ENCODE data around the gene STK32B. TPM values are rescaled to one million over a fixed set of nuclear protein-coding genes. Genes with fewer than 3 reads are reported as not detected.

Gene STK32B
- total RNA-seq, 1 donor from 2014 or later = not detected

DNA sequence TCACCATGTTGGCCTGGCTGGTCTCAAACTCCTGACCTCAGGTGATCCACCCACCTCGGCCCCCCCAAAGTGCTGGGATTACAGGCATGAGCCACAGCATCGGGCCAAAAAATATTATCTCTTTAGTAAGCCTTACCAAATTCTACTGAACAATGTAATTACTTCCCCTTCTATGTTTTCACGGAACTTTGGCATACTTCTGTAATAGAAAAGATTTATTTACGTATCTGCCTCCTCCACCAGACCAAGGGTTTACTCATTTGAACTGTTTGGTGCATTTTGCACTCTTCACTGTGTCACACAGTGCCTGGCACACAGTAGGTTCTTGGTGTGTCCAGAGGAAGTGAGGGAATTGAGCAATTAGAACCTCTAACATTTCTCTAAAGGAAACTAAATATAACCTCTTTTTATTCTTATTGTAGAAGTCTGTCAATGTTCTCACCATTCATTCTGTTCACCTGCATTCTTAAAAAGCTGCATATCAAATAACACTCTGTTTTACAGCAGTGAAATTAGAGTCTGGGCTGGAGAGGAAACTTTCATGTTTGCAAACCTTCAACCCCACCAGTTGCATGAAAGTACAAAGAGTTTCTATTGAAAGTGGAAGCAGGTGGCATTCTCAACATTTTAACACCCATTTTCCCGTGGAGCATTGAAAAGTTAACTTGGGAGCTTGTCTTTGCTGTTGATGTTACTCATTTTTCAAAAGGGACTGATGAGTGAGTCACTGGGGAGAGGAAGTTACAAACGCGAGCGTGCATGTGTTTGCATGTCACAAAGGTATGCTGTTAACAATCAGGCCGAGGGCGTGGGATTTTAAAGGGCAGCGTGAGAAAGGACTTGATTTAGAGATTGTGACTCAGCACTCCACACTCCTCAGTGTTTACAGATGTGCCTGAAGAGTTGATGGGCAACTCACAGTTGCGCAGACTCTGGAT is 314.1 kb downstream of the STK32B start:
- intact Hi-C loops (cut with micrococcal nuclease) = no loop called here
- no peaks in the 10 kb centered on the region for H3K36me3 Mint-ChIP-seq (ENCODE audit: low read depth)
- H3K4me1 Mint-ChIP-seq = no peaks in the 10 kb centered on the region
- no peaks in the 10 kb centered on the region for H3K9me3 Mint-ChIP-seq
- no peak overlapping the region for H3K4me3 Mint-ChIP-seq
- no peaks in the 10 kb centered on the region for H3K27me3 Mint-ChIP-seq
- no peak overlapping the region for H3K27ac Mint-ChIP-seq
- no peak for DNase-seq

DNA sequence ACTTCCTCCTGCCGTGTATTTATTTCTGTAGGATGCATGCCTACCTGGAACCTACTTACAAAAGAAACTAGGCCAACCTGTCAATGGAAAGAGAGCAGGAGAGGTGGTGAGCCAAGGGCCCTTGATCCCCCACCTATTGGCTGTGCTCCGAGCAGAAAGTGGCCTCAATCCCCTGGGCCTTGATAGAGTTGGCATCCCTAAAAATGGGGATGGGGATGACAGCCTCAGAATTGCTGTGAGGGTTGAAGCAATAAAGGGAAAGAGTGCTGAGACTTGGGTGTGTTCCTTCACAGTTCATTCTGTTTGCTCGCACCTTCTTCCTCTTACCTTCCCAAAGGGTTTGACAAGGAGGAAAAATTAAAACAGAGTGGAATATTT is 314.7 kb downstream of the STK32B start:
- intact Hi-C loops (cut with micrococcal nuclease) = no loop called here
- no peaks in the 10 kb centered on the region for H3K4me1 Mint-ChIP-seq
- H3K27ac Mint-ChIP-seq = no peak overlapping the region
- no peaks in the 10 kb centered on the region for H3K9me3 Mint-ChIP-seq
- H3K27me3 Mint-ChIP-seq = no peaks in the 10 kb centered on the region
- H3K36me3 Mint-ChIP-seq (ENCODE audit: low read depth) = no peaks in the 10 kb centered on the region
- no peak for DNase-seq
- H3K4me3 Mint-ChIP-seq = no peak overlapping the region

DNA sequence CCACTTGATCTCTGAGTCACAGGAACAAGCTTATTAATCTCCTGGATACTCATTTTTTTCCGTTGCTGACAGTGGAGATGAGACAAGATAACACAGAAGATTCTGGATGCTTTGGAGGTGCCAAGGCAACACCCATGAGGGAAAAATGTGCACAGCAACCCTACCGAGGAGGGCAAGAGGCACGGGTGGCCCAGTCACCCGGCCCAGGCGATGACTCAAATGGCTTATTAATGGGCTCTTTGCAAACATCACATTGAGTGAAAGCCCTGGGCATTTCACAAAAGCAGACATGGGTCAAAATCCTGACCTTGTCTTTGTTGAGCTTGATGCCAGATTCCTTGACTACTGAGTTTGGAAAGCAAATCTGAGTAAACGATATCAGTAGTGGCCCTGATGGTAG is 315.1 kb downstream of the STK32B start:
- H3K27me3 Mint-ChIP-seq = no peaks in the 10 kb centered on the region
- H3K4me1 Mint-ChIP-seq = no peaks in the 10 kb centered on the region
- H3K36me3 Mint-ChIP-seq (ENCODE audit: low read depth) = no peaks in the 10 kb centered on the region
- DNase-seq = no peak
- intact Hi-C loops (cut with micrococcal nuclease) = no loop called here
- H3K4me3 Mint-ChIP-seq = no peak overlapping the region
- H3K9me3 Mint-ChIP-seq = no peaks in the 10 kb centered on the region
- H3K27ac Mint-ChIP-seq = no peak overlapping the region

DNA sequence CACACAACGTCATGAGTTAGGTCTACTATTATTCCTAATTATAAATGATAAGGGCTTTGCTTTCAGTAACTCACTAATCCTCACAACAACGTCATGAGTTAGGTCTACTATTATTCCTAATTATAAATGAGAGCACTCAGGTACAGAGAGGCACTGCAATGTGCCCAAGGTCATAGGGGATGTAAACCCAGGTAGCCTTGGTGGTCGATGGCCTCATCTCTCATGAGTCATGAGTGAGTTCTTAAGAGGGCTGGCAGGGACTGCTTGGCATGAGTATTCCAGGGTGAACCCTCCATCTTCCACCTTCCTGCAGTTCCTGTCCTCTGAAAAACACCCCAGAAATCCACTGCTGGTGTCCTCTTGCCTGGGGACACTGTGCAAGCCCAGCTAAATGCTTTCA is 317.1 kb downstream of the STK32B start:
- no peaks in the 10 kb centered on the region for H3K27me3 Mint-ChIP-seq
- no peaks in the 10 kb centered on the region for H3K9me3 Mint-ChIP-seq
- no peak overlapping the region for H3K27ac Mint-ChIP-seq
- H3K4me1 Mint-ChIP-seq = no peaks in the 10 kb centered on the region
- DNase-seq = no peak
- H3K4me3 Mint-ChIP-seq = no peak overlapping the region
- intact Hi-C loops (cut with micrococcal nuclease) = no loop called here
- H3K36me3 Mint-ChIP-seq (ENCODE audit: low read depth) = no peaks in the 10 kb centered on the region

DNA sequence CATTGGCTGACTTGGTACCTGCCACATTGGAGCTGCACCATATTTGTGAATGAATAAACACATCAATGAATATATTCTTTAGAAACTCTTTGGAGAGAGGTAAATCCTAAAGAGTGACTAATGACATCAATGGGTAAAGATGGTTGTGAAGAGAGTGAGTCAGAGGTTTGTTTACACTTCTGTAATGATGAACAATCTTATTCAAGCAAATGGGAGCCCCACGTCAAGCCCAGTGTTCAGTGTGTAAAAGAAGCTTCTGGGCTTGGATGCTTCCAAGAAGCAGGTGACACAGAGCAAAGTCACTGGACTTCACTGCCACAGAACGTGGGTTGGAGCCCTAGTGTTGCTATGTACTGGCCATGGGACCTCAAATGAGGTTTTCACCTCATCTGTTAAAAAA is 319.0 kb downstream of the STK32B start:
- Mint-ChIP-seq H3K27ac (no peak overlapping the region), H3K36me3 (ENCODE audit: low read depth) (no peaks in the 10 kb centered on the region), H3K4me3 (no peak overlapping the region), H3K9me3 (peaks cover 4% of the 10 kb centered on the region), H3K4me1 (no peaks in the 10 kb centered on the region), H3K27me3 (no peaks in the 10 kb centered on the region)
- no peak for DNase-seq
- intact Hi-C loops (cut with micrococcal nuclease) = no loop called here

DNA sequence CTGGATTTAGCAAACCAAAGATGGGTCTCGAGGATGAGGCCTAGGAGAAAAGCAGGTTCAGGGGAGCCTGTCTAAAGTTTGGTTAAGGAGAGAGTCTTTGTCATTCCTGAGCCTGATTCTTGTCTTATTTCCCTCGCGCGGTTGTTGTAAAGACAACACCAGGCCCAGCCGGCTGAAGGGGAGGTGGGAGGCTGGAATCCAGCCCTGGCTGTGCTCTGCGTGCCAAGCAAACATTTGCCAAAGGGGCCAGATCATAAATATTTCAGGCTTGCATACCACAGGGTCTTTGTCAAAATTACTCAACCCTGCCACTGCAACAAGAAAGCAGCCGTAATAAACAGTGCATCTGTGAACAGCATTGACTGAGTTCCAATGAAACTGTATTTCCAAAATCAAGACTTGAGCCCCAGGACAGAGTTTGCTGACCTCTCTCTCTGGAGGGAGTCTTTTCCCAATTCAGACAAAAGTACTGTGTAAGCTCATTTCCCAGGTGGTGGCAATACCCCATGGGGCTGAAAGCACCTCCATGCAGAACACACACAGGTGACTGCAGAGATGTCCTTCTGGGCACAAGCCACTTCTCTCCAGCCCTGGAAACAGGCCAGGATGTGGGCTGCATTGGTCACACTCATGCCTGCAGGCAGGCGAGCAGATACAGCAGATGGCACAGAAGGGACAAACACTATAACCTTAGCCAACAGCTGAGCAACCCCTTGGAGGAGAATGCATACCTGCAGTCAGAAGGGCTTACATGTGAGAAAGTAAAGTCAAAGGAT is 320.3 kb downstream of the STK32B start:
- Mint-ChIP-seq H3K4me3 (no peak overlapping the region), H3K9me3 (peaks cover 8% of the 10 kb centered on the region), H3K27ac (no peak overlapping the region), H3K27me3 (no peaks in the 10 kb centered on the region), H3K4me1 (no peaks in the 10 kb centered on the region), H3K36me3 (ENCODE audit: low read depth) (no peaks in the 10 kb centered on the region)
- no peak for DNase-seq
- intact Hi-C loops (cut with micrococcal nuclease) = no loop called here

DNA sequence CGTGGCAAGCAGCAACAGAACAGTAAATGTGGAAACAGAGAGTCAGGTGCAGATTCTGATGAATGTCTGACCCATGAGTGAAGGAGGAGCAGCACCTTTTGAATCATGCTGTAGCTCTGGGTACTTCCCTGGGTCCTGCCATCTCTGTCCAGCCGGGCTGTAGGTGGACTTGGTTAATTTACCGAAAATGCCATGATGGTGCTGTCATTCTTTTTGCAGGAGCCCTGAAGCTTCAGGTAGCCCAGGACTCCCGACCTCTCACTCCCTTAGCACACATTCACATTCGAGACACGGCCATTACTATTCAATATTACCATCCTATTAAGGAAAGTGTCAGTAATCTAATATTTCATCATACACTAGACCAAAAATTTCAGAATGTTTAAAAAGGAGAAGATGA is 320.9 kb downstream of the STK32B start:
- no peak overlapping the region for H3K27ac Mint-ChIP-seq
- H3K4me3 Mint-ChIP-seq = no peak overlapping the region
- no peaks in the 10 kb centered on the region for H3K36me3 Mint-ChIP-seq (ENCODE audit: low read depth)
- H3K4me1 Mint-ChIP-seq = no peaks in the 10 kb centered on the region
- H3K9me3 Mint-ChIP-seq = peaks cover 8% of the 10 kb centered on the region
- DNase-seq = no peak
- intact Hi-C loops (cut with micrococcal nuclease) = no loop called here
- H3K27me3 Mint-ChIP-seq = no peaks in the 10 kb centered on the region

DNA sequence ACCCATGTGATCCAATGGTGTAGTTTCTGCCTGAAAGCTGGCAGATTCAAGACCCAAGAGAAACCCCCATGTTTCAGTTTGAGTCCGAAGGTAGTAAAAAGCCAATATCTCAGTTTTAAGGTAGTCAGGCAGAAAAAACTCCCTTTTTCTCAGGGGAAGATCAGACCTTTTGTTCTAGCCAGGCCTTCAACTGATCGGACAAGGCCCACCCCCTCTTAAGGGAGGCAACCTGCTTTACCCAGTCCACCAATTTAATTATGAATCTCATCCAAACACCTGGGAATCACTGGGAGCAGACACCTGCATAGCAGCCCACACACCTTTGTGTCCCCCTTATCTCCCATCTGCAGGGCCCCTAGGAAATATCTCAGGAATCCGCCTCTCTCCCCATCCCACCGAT is 322.0 kb downstream of the STK32B start:
- DNase-seq = no peak
- H3K4me1 Mint-ChIP-seq = no peaks in the 10 kb centered on the region
- no peak overlapping the region for H3K4me3 Mint-ChIP-seq
- intact Hi-C loops (cut with micrococcal nuclease) = no loop called here
- no peaks in the 10 kb centered on the region for H3K36me3 Mint-ChIP-seq (ENCODE audit: low read depth)
- no peak overlapping the region for H3K27ac Mint-ChIP-seq
- H3K9me3 Mint-ChIP-seq = peaks cover 8% of the 10 kb centered on the region
- no peaks in the 10 kb centered on the region for H3K27me3 Mint-ChIP-seq

DNA sequence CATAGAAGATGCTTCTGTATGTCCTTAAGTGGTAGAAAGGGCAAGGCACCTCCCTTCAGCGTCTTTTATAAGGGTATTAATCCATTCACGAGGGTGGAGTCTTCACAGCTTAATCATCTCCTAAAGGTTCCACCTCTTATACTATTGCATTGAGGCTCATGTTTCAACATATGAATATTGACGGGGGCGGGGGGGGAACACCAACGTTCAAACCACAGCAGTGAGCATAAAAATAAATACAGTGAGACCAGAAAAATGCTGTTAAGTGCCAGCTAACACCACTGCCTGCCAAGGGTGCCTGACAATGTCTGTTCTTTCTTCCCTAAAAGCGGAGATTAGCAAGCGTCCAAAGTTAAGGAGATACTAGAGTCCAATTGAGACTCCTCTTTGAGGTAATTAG is 323.3 kb downstream of the STK32B start:
- no peak overlapping the region for H3K27ac Mint-ChIP-seq
- no peak for DNase-seq
- no peak overlapping the region for H3K4me3 Mint-ChIP-seq
- no peaks in the 10 kb centered on the region for H3K4me1 Mint-ChIP-seq
- H3K36me3 Mint-ChIP-seq (ENCODE audit: low read depth) = no peaks in the 10 kb centered on the region
- intact Hi-C loops (cut with micrococcal nuclease) = no loop called here
- H3K27me3 Mint-ChIP-seq = no peaks in the 10 kb centered on the region
- peaks cover 8% of the 10 kb centered on the region for H3K9me3 Mint-ChIP-seq

DNA sequence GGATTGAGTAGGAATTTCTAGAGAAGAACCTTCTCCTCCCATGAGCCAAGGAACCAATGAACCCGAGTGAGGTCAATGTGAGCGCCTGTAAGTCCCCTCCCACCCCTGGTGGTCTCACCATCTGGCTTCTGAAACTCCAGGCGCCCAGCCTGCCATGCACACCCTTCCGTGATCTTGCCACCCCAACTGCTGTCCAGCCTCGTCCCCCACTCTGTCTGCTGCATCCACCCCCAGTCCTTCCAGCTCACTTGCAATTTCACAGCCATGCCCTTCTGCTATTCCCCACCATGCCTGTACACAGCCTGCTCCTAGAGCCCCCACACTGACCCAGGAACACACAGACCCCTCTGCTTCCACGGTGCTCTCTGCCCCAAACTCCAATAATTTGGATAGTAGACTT is 323.7 kb downstream of the STK32B start:
- Mint-ChIP-seq H3K9me3 (peaks cover 8% of the 10 kb centered on the region), H3K27ac (no peak overlapping the region), H3K4me1 (no peaks in the 10 kb centered on the region), H3K36me3 (ENCODE audit: low read depth) (no peaks in the 10 kb centered on the region), H3K4me3 (no peak overlapping the region), H3K27me3 (no peaks in the 10 kb centered on the region)
- intact Hi-C loops (cut with micrococcal nuclease) = no loop called here
- DNase-seq = no peak

DNA sequence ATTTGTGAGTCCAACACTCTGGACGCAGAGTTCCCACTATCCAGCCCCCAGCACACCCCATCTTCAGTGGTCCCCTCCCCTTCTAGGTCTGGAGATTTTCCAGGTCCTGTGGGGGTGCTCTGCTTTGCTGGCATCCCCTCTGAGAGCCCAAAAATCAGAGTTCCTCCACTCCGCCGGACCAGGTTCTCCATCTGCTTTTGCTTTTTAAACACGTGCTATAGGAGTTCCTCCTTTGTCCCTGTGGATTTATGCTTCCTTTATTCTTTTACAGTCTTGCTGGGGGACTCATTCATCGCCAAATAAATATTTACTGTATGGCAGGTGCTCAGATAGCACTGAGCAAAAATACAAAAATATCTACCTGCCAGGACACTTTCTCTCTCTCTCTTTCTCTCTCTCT is 324.7 kb downstream of the STK32B start:
- intact Hi-C loops (cut with micrococcal nuclease) = no loop called here
- DNase-seq = no peak
- no peaks in the 10 kb centered on the region for H3K27me3 Mint-ChIP-seq
- H3K4me1 Mint-ChIP-seq = no peaks in the 10 kb centered on the region
- peaks cover 8% of the 10 kb centered on the region for H3K9me3 Mint-ChIP-seq
- no peak overlapping the region for H3K4me3 Mint-ChIP-seq
- H3K27ac Mint-ChIP-seq = no peak overlapping the region
- H3K36me3 Mint-ChIP-seq (ENCODE audit: low read depth) = no peaks in the 10 kb centered on the region

DNA sequence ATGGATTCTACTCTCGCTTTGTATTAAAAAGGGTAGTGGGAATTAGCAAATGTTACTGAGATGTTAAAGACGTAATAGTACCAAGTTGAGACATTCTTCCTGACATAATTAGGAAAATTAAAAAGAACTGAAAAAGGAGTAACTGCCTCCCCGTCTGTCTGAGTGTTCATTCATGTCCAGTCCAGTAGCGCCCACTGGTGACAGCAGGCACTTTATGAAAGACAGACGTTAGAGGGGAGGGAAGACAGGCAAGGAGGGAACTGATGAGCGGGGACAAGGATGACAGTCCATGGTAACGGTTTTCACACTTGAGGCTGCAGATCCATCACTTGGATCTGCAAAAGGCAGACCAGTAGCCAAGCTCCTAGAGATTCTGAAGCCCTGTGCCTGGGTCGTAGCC is 326.7 kb downstream of the STK32B start:
- Mint-ChIP-seq H3K4me1 (no peaks in the 10 kb centered on the region), H3K4me3 (no peak overlapping the region), H3K9me3 (peaks cover 8% of the 10 kb centered on the region), H3K27ac (no peak overlapping the region), H3K36me3 (ENCODE audit: low read depth) (no peaks in the 10 kb centered on the region), H3K27me3 (no peaks in the 10 kb centered on the region)
- DNase-seq = no peak
- intact Hi-C loops (cut with micrococcal nuclease) = no loop called here

DNA sequence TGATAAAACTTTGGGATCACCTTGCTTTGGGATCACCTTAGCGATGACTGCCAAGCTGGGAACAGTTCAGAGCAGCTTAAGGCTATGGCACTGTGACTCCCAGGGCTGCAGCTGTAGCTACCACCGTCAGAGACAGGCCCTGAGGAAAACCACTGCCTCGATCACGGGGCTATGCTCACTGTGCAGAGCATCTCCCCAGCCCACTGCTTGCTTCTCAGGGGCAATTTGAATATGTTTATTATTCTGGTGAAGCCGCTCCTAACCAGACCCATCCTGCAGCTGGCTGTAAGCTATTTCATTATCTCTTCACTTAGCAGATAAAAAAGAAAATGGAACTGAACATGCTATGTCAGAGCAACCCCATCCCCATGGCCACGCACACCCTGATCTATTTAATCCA is 328.6 kb downstream of the STK32B start:
- intact Hi-C loops (cut with micrococcal nuclease) = no loop called here
- Mint-ChIP-seq H3K4me1 (no peaks in the 10 kb centered on the region), H3K27ac (no peak overlapping the region), H3K4me3 (no peak overlapping the region), H3K27me3 (no peaks in the 10 kb centered on the region), H3K36me3 (ENCODE audit: low read depth) (no peaks in the 10 kb centered on the region), H3K9me3 (peaks cover 4% of the 10 kb centered on the region)
- DNase-seq = no peak

DNA sequence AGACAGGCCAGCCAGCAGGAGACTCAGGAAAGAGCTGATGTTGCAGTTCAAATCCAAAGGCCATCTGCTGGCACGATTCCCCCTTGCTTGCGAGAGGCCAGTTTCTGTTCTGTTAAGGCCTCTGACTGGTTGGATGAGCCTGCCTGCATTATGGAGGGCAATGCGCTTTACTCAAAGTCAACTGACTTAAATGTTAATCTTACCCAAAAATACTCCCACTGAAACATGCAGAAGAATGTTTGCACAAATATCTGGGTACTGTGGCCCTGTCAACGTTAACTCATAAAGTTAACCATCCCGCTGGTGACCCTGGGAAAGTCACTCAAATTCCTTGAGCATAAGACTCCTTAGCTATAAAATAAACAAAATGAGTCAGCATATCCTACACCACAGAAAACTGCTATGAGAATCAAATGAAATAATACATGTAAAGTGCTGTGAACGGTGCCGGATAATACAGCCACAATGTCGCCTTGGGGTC is 330.7 kb downstream of the STK32B start:
- Mint-ChIP-seq H3K9me3 (no peaks in the 10 kb centered on the region), H3K27me3 (no peaks in the 10 kb centered on the region), H3K4me1 (peaks cover 2% of the 10 kb centered on the region), H3K36me3 (ENCODE audit: low read depth) (no peaks in the 10 kb centered on the region), H3K27ac (no peak overlapping the region), H3K4me3 (no peak overlapping the region)
- intact Hi-C loops (cut with micrococcal nuclease) = no loop called here
- no peak for DNase-seq

All from activated CD4-positive, alpha-beta T cell treated with anti-CD3 and anti-CD28 coated beads, Interleukin-2, amount 10 ng/mL, durations not matched to agents 24 days and 14 days (primary cell).